Gastrocnemius medialis (tissue), 4 donors: ENCODE measurements around the gene CENPE.

Experiments used
- CTCF ChIP-seq, 5 experiments: fragments of 450-650 bp in 3 of 5; fragments of 200-600 bp in 2 of 5; sonication (generic) in 2 of 5; IDR thresholded peaks in 4 of 5; conservative IDR thresholded peaks in 1 of 5; 1 replicate in 4 of 5; 2 replicates in 1 of 5; pipeline ENCODE4 v1.5.1; 2016 to 2019; ENCODE audit warnings: antibody characterized with exemption in 5 of 5, mild to moderate bottlenecking in 3 of 5, moderate library complexity in 3 of 5
- POLR2A ChIP-seq, 2 donors: fragments of 450-650 bp; IDR thresholded peaks; one replicate each; pipeline ENCODE4 v1.6.1; 2017; ENCODE audit warnings: antibody characterized with exemption in 2 of 2, mild to moderate bottlenecking in 2 of 2, moderate library complexity in 2 of 2

- TF ChIP-seq CTCF (IDR thresholded peaks at IDR 0.05 in 4 of 5, conservative IDR thresholded peaks at IDR 0.05 in 1 of 5) (no peak), POLR2A (IDR thresholded peaks at IDR 0.05) (no peak)
Observed at GRCh38 chr4:103156106-103156505, 42.0 kb downstream of the CENPE start.
